NCI-H146 (cell line): ENCODE data around the gene HS6ST1.

Experiments used
- DNase-seq: peaks from one replicate; lab custom pipeline; 2025; lab: John Stamatoyannopoulos, UW

The HS6ST1 gene

DNA sequence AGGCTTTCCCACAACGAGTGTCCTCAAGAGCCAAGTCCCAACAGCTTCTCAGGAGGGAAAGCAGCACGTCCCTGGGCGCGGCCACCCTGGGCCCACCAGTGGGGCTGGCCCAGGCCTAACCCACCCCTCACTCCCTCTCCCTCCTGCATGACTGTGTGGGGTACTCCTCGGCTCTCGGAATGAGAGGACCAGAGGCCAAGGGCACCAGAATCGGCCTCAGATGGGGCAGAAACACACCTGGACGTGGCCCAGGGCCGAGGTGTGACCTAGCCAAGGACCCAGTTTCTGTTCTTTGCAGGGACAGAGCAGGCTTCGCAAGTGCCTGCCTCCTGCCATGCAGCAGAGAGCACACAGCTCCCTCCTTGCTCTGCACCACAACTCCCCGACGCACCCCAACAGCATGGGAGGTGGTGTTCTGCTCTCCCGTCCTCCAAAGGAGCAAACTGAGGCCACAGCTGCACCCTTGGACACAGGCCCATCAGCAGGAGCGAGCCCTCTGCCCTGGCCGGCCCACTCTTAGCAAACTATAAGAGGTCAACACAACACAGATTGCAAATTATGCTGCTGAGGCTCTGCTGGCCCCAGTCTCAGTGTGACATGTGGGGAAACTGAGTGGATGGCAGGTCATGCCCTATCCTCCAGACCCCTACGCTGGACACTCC is 19.7 kb downstream of the HS6ST1 start:
- DNase-seq = no peak

DNA sequence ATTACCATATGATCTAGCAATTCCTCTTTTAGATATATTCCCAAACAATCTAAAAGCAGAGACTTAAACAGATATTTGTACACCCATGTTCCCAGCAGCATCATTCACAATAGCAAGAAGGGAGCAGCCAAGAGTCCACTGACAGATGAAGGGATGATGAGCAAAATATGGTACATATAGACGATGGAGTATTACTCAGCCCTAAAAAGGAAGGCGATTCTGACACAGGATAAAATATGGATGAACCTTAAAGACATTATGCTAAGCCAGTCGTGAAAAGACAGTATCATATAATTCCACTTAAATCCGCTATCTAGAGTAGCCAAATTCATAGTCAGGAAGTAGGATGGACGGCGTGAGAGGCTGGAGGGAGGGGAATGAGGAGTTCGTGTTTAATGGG is 20.4 kb downstream of the HS6ST1 start:
- no peak for DNase-seq

DNA sequence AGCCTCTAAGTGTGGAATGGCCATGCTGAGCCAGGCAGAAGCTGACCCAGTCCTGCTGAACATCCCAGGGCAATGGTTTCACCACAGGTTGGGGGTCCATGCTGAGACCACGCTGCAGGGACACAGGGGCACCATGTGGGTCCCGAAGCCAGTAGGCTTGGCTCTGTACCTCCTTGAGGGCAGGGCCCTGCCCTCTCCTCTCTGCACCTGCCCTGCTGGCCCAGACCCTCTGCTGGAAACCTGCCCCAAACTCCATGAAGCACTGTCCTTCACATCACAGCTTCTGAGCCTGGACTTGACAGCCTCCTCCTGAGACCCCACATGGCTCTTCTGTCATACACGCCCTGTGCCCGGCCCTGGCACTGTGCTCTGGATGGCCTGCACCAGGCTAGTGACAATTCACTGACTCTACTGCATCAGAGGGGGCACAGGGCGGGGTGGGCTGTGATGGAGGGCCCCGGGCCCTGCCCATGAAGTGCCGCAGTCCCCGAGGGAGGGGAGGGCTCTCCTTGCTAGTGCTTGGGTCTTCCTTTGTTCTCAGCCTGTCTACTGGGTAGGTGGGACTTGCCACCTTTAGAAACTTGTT is 24.7 kb downstream of the HS6ST1 start:
- DNase-seq = no peak

DNA sequence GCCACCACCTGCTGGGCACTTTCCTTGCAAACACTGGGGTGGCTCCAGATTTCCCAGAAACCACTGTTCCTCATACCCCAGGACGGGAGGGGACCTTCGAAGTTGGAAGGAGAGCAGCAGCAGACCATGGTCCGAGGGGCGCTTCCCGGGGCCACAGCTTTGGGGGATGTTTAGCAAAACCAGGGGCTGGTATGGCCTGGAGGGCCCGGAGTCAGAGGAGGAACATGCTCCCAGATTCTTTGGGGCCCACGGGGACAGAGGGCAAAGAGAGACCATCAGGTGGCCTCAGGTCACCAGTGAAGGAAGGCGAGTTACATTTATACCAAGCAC is 25.3 kb downstream of the HS6ST1 start:
- DNase-seq = no peak

DNA sequence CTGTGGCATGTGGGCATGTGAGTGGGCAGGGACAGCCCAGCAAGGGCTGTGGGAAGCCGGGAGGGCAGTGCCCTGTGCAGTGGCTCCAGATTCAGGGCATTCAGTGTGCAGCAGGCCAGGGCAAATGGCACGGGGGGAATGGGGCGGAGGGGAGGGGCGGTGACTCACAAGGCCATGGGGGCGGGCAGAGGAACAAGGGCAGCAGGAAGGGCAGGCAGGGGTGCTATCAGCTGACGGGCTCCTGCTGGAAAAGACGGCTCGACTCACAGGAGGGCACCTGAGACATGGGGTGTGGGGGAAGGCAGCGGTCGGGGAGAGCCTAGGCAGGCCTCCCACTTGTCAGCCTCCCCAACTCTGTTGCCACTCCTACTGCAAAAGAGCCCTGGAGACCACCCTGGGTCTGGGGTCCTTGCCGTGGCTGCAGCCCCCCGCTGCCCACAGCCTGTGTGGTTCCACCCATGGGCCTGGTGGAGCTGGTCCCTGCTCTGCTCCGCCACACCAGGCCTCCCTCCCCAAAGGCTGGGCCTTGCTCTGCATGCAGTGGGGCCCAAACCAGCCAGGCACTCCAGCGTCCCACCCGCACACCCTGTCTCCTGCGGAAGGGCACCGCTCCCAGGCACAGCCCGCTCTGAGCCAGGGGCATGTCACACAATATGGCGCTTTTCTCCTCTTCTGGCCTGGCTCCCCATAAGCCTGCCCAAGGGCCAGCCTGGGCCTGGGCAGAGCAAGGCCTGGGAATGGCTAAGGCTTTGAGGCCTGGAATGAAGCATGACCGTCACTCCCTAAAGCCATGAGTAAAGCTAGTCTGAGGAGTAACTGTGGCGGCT is 25.9 kb downstream of the HS6ST1 start:
- DNase-seq = no peak

DNA sequence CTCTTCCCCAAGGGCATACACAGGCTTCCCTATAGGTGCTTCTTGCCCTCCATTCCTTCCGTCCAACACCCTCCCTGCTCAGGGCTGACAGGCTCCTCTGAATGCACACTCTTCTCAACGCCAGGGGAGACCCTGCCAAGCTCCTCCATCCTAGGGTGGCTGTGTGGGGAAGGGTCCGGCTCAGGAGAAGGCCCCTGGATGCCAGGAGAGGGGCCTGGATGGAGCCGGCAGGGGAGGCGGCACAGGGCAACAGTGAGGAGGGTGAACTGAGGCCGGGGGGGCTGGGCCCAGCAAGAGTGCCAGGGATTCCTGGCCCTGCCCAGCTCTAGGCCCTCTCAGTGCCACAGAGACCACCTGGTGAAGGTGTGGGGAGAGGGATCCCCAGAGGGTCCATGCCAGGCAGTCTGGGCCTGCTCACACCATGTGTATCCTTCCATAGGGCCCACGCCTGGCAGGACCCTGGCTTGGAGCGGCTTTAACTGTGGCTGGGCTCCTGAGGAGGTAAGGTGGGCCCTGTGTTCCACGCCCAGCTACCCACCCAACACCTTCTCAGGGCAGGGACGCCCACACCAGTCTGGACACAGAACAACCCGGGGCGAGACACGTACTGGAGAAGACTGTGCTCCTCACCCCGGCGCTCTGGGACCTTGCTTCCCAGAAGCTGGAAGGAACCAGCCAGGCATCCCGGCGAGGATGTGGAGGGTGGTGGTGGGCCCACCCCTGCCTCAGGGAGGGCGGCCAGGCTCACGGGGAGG is 26.6 kb downstream of the HS6ST1 start:
- DNase-seq = no peak

DNA sequence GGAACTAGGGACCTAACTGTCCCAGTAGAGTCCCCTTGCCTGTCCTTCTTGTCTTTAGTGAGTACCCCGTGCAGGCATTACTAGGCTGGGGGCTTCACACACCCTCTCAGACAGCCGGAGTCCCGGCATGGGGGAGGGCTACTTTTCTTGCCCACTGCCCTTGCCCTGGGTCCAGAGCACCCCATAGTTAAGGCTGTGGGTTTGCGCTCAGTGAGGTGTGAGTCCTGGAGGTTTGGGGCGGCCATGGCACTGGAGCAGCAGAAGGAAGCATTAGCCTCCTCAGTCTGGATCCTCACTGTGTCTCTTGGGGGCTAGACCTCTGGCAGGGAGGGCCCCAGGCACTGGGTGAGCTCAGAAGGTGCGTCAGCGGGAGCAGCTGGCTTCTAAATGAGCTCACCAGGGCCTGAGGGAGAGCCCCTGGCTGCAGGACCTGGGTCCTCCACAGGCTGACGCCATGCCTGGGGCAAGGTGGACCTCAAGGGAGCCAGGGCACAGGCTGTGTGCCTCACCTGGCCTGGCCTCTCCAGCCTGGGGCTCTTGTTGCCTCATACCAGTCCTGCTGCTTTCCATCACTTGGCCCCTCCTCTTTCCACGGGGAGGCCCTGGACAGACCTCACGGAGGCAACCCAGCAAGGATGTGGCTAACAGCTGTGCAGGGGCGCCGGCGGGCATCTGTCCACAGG is 27.4 kb downstream of the HS6ST1 start:
- DNase-seq = no peak

DNA sequence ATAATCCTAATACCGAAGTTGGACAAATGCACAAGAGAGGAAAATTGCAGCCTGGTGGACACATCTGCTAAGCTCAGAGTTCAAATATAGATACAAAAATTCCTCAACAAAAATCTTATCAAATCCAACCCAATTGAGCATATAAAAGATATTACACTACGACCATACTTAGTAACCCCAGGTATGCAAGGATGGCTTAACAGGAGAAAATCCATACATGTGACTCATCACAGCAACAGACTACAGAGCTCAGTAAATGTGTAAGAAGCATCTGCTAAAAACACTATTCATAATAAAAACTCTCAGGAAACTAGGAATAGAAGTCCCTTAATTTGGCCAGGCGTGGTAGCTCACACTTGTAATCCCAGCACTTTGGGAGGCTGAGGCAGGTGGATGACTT is 28.3 kb downstream of the HS6ST1 start:
- no peak for DNase-seq

DNA sequence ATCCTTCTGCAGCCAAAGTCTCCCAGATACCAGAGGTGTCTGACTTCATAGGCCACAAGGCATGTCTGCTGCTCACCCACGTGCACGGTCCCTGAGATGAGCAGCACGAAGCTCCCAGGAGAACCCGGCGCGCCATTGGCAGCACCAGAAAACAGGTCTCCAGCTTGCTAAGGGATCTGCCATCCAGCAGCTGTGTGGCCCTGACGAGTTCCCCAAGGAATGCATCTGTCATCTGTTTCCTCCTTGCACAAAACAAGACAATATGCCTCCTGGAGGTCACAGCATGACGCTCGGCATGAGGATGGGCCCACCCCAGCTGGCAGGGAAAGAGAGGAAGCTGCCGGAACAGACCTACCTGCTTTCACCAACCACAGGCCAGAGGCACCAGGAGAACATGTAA is 29.2 kb downstream of the HS6ST1 start:
- peak; percentile 80 for DNase-seq

DNA sequence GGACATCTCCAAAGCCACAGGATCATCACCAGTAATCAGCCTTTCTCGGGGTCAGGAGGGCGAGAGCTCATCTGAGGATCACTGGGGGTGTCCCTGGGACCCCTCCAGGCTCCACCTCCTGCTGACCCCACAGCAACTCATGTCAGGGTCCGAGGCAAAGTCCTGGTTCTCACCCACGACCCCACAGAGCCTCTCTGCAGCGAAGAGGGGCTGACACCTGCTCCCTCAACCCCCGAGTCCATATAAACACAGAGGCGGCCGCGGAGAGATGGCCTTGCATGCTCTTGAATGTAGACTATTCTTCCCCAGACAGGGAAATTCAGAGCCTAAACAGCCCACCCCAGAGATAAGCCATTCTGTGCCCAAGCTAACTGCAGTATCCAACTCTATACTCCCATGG is 29.9 kb downstream of the HS6ST1 start:
- DNase-seq = no peak

DNA sequence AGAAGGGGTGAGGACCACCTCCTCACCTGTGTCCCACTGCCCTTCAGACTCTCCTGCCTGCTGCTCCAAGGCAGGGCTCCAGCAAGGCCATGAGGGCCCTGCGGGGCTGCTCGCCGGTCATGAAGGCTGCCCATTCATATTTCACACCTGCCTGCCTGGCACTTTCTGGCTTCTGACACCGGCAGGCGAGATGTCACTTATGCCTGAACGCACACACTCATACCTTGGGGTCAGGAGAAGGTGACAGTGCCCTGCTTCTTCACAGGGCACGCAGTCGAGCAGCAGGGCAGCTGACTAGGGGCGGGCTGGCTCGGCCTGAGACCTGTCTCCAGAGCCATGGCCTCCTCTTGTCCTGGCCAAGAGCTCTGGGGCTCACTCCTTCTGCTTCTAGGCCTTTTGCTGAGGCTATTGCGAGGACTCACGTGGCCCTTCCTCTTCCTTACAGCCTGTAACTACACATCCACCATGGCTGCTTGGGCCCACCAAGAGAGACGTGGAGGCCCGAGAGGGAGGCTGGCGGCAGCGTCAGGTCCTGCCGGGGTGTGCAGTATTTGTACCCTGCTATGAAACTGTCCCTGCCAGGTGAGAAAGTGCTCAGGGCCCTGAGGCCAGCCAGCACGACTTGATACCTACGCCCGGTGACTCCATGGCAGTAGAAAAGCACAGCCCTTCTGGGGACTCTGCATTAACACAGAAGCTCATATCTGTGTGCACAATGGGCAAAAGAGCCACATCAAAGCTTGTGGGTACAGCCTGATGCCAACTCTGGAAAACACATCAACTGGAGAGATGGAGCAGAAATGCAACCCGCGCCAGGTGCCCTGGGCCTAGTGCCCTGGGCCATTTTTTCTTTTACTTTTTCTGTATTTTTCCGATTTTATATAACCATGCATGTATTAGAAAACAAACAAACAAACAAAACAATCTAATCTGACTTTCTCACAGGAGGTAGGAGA is 30.6 kb downstream of the HS6ST1 start:
- DNase-seq = no peak

DNA sequence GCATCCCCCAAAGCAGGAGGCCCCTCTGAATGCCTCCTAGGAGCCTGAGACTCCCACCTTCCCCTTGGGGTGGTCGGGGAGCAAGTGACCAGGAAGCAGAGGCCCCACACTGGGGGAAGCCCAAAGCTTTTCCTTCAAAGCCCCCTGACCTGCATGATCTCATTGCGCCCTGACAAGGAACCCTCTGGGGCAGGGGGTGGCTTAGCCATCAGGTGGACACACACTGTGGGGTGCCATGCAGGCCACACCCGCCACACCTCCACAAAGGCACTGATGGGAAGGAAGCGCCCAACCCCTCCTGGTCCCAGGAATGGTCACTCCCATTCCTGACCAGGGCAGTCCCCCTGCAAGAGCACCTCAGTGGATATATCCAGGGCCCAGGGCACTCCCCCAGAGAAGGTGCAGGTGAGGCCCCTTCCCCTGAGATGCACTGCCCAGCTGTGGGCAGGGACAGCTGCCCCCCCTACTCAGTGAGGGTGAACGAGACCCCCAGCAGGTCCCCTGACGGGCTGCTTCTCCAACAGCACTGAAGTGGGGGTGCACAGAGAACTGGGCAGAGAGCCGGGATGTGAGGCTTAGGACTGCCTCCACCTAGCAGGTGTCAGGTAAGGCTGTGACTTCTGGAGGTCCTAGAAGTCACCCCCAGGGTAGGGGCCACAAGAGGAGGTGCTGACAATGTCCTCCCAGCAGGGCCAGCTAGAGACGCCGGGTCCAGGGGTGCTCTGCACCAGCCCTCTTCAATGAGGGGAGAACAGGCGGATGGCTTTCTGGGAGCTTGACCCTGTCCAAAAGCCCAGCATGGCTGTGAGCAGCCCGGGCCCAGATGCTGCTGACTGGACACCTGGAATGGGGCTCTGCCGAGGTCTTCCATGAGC is 31.5 kb downstream of the HS6ST1 start:
- no peak for DNase-seq

DNA sequence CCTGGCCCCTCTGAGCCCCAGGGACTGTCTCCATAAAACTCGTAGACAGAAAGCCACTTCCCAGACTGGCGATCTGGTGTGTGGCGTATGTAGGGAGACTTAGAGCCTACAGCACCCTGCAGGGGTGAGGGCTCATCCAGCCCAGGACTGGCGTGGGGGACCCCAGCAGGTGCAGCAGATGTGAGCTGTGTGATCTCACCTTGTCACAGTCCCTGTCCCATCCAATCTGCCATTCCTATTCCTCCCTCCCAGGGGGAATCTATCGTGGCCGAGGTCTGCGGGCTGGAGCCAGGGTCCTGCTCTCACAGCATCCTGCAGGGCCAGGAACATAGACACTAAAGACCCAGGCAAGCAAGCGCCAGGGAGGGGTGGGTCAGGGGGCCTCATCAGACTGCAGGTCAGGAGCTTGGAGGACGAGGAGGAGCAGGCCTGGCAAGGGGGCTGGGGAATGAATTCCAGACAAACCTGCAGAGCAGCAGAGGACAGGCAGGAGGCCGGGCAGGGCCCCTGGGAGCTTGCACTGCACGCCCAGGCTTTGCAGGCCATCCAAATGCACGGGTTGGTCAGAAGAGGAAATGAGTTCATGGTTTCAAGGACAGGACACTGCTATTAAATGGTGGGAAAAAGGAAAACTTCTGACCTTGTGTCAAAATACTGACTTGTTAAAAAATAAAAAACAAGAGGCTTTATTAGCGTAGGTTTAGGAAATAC is 32.5 kb downstream of the HS6ST1 start:
- no peak for DNase-seq

DNA sequence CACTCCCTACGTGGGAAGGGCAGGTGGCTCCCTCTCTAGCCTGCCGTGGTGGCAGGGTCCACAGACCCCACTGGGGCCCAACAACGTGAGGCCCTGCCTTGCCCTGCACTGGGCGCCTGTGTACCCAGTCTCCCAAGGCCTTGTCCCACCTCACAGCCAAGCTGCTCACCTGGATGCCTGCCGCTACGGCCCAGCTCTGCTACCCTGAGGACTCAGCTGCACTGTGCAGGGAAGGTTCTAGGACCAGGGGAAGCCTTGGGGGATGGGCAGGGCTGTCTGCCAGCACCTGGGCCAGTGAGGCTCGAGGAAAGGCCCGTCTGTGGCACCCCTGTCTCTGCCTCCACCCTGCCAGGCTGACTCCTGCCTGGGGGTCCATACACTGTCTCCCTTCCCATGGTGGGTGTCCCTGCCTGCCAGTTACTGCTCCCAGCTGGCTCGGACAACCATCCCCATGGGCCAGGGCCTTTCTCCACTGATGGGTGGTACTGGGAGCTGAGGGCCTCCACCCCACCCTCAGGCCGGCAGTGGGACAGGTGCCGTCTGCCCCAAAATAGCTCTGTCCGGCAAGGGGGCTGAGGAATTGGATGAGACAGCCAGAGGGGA is 33.2 kb downstream of the HS6ST1 start:
- DNase-seq = no peak

DNA sequence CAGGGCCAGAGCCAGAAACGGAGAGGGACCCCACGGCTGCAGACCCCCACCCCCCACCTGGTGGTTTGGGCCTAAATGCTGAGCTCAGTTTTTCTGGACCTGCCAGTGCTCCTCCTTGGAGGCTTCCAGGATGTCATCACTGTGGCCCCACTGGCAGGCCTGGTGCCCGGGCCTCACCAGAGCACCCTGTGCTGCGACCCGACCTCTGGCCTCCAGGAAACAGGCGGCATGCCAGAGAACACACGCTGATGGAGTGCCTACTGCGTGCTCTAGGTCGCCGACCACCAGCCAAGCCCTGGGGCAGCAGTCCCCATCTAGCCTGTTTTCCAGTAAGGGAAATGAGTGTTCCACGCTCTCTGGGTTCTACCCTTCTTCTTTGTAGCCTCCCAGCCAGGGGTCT is 33.8 kb downstream of the HS6ST1 start:
- DNase-seq = no peak

DNA sequence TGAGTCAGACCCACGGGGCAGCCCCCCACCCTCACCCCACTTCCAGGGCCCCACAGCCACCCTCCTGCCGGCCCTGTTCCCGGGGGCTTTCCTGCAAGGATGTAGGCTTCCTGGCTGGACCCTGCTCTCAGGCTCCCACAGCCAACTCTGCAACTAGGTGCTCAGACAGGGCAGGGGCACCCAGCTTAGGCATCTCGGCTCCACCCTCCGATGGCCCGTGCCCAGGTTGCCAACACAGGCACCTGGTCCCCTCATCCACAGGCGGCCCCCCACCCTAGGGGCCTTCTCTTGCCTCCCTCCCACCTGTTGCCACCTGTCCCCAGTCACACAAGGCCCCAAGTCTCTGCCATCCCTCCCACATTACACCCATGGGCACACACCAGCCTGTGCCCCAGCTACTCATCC is 34.6 kb downstream of the HS6ST1 start:
- DNase-seq = no peak

DNA sequence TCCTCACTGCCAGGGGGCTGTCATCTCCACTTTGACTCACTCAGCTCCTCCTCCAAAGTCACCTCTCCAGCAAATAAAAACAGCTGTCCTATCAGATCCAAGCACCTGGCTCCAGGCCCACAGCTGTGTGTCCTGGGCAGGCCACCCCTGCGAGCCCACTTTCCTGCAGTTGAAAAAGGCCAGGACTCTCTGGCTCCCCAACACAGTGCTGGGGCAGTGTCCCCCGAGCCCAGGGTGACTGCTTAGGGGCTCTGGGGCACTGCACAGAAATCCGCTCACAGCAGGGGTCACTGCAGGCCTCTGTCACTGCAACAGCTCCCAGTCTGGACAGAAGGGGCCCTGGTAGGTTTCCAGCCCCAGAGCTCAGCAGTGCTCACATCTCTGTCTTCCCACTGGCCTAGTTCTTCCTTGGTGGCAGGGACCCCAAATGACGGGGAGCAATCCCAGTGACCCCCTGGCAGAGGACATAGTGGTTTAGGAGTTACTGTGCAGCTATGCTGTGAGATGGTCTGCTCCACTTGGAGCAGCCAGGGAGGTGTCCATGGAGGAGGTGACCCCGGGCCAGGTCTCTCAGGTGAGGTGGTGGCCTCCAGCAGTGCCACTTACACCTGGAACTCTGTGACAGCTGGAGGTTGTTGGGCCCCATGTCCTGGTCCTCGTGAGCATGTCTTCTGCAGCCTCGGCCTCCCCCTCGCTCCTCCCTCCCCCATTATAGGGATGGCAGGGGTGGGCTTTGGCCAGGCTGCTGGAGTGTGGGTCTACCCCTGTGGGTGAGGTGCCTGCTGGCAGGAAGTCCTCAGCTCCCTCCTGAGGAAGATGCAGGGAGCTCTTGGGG is 35.5 kb downstream of the HS6ST1 start:
- no peak for DNase-seq
